Vagina (tissue), 2 donors: Measurements from ENCODE around the gene FMO5.

Experiments
- POLR2AphosphoS5 ChIP-seq, 2 donors: sonication (generic); formaldehyde crosslinking; IDR thresholded peaks; one replicate each; pipeline ENCODE4 v1.9.0; 2017; ENCODE audit warnings: antibody characterized with exemption in 2 of 2, mild to moderate bottlenecking in 2 of 2, low read depth in 1 of 2; ENCODE audit not compliant: insufficient read depth in 1 of 2
- TF ChIP-seq, protein P1 (sequence below), 3 experiments: fragments of 450-650 bp in 2 of 3; fragments of 200-600 bp in 1 of 3; sonication (generic) in 1 of 3; IDR thresholded peaks; one replicate each; pipeline ENCODE4 v1.5.1; 2017 to 2019; ENCODE audit warnings: antibody characterized with exemption in 3 of 3, mild to moderate bottlenecking in 2 of 3, moderate library complexity in 2 of 3

DNA sequence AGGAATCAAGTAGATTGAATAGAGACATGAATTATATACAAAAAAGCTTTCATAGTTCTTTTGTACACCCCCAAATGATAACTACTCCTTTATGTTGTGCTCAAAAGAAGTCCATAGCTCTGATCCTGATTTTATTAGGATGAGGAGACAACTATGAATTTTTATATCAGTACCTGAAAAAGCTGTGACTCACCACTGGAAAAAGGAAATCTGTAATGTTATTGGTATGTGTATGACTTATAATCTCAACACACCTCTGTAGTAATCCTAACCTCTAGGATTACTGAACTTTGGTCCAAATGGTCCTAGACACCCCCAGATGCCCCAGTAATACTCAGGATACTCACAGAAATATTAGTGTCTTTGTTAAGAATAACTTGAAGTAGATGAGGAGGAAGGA lies 63.0 kb downstream of the FMO5 start:
- TF ChIP-seq, protein P1, sequence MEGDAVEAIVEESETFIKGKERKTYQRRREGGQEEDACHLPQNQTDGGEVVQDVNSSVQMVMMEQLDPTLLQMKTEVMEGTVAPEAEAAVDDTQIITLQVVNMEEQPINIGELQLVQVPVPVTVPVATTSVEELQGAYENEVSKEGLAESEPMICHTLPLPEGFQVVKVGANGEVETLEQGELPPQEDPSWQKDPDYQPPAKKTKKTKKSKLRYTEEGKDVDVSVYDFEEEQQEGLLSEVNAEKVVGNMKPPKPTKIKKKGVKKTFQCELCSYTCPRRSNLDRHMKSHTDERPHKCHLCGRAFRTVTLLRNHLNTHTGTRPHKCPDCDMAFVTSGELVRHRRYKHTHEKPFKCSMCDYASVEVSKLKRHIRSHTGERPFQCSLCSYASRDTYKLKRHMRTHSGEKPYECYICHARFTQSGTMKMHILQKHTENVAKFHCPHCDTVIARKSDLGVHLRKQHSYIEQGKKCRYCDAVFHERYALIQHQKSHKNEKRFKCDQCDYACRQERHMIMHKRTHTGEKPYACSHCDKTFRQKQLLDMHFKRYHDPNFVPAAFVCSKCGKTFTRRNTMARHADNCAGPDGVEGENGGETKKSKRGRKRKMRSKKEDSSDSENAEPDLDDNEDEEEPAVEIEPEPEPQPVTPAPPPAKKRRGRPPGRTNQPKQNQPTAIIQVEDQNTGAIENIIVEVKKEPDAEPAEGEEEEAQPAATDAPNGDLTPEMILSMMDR (IDR thresholded peaks at IDR 0.05) = no peak
- no peak for TF ChIP-seq POLR2AphosphoS5 (IDR thresholded peaks at IDR 0.05; ENCODE audit: insufficient read depth in 1 of 2, low read depth in 1 of 2)
